ENCODE data around the gene ZNF638.
"Not testable (repeated sequence)": the region's sequence is repeated elsewhere in the genome, so short reads cannot be mapped to it uniquely, and the experiment has no call there.

ZNF638 gene

DNA sequence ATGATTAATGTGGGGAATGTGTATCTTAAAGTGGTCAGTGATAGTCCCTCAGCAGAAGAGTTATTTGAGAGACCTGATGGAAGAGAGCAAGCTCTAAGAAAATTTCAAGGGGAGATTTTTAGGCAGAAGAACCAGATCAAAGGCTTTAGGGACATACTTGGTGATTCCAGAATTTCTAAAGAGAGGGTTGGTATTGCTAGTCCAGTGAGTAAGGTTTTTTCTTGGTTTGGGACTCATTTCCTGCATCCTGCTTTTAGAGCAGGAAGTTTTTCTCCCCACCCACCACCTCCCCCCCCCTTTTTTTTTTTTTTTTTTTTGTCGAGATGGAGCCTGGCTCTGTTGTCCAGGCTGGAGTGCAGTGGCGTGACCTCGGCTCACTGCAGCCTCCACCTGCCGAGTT is 79.1 kb downstream of the ZNF638 start:
- H3K9me3 ChIP-seq = no peaks in the 10 kb centered on the region
- H3K27me3 ChIP-seq = no peaks in the 10 kb centered on the region
- H3K4me1 ChIP-seq = no peaks in the 10 kb centered on the region
- H3K4me3 ChIP-seq = no peak overlapping the region
- no peak overlapping the region for H3K27ac ChIP-seq
- TF ChIP-seq, protein P1, sequence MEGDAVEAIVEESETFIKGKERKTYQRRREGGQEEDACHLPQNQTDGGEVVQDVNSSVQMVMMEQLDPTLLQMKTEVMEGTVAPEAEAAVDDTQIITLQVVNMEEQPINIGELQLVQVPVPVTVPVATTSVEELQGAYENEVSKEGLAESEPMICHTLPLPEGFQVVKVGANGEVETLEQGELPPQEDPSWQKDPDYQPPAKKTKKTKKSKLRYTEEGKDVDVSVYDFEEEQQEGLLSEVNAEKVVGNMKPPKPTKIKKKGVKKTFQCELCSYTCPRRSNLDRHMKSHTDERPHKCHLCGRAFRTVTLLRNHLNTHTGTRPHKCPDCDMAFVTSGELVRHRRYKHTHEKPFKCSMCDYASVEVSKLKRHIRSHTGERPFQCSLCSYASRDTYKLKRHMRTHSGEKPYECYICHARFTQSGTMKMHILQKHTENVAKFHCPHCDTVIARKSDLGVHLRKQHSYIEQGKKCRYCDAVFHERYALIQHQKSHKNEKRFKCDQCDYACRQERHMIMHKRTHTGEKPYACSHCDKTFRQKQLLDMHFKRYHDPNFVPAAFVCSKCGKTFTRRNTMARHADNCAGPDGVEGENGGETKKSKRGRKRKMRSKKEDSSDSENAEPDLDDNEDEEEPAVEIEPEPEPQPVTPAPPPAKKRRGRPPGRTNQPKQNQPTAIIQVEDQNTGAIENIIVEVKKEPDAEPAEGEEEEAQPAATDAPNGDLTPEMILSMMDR (IDR thresholded peaks at IDR 0.05) = no peak
- intact Hi-C loops (cut with DNase I; ENCODE audit: low total_unique reads) = no loop called here
- no peak for DNase-seq
- H3K36me3 ChIP-seq = peaks cover 27 to 43% (median 30%) of the 10 kb centered on the region in 3 donors

DNA sequence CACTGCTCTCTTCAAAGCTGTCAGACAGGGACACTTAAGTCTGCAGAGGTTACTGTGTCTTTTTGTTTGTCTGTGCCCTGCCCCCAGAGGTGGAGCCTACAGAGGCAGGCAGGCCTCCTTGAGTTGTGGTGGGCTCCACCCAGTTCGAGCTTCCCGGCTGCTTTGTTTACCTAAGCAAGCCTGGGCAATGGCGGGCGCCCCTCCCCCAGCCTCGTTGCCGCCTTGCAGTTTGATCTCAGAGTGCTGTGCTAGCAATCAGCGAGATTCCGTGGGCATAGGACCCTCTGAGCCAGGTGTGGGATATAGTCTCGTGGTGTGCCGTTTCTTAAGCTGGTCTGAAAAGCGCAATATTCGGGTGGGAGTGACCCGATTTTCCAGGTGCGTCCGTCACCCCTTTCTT is 85.3 kb downstream of the ZNF638 start:
- DNase-seq; H3K9me3 ChIP-seq; H3K4me3 ChIP-seq; H3K27me3 ChIP-seq; H3K4me1 ChIP-seq; H3K27ac ChIP-seq; intact Hi-C loops (cut with DNase I; ENCODE audit: low total_unique reads); H3K36me3 ChIP-seq: not testable (repeated sequence)

DNA sequence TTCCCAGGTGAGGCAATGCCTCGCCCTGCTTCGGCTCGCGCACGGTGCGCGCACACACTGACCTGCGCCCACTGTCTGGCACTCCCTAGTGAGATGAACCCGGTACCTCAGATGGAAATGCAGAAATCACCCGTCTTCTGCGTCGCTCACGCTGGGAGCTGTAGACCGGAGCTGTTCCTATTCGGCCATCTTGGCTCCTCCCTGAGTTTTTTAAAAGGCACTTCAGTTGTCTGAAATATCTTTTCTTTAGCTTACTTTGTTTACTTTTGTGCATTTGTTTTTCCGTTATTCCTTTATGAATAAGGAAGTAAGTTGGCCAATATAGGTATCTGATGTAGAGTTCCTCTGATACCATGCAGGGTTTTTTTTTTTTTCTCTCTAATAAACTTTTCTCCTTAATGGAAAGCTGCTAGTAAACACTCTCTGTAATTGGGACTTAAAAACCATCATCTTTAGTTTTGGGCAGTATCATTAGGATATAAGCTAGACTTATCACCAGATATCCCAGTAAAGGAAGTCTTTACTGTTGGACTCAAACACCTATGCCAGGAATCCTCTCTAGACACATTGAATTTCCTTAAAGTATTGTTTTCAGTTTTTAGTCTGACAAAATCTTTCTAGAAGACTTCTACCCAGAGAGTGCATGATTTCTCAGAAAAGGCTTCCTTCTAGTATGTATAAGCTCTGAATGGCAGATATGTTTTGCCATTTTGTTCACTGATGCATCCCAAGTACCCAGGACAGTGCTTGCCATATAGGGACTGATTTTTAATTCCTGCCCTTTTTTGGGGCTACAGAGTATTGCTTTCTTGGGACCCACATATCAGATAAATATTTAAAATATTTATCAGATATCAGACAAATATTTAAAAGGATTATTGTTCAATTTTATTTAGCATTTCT is 86.0 kb downstream of the ZNF638 start:
- H3K9me3 ChIP-seq = no peaks in the 10 kb centered on the region
- H3K4me3 ChIP-seq = no peak overlapping the region
- H3K27me3 ChIP-seq = no peaks in the 10 kb centered on the region
- H3K36me3 ChIP-seq = peaks cover 0 to 3% (median 2%) of the 10 kb centered on the region in 3 donors
- TF ChIP-seq, protein P1 (IDR thresholded peaks at IDR 0.05) = no peak
- no peak overlapping the region for H3K27ac ChIP-seq
- intact Hi-C loops (cut with DNase I; ENCODE audit: low total_unique reads) = no loop called here
- DNase-seq = no peak
- H3K4me1 ChIP-seq = peaks cover 0 to 5% (median 0%) of the 10 kb centered on the region in 4 donors

DNA sequence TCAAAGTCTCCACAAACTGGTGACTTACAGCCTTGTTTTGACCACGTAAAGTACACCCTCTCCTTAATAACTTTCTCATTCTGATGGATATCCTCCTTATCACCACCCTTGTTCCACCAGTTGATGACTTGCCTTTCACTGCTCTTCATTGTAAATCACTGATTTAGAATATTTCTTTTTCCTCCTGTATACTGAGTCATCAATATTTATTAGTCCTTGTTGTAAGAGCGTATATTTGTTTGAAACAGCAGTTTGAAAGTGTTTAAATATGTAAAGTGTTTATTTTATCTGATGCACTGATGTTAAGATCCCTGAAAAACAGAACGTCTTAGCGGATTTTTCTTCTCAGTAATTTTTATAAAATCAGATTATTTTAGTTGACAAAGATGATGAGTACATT is 87.6 kb downstream of the ZNF638 start:
- TF ChIP-seq, protein P1 (IDR thresholded peaks at IDR 0.05) = no peak
- intact Hi-C loops (cut with DNase I; ENCODE audit: low total_unique reads) = no loop called here

DNA sequence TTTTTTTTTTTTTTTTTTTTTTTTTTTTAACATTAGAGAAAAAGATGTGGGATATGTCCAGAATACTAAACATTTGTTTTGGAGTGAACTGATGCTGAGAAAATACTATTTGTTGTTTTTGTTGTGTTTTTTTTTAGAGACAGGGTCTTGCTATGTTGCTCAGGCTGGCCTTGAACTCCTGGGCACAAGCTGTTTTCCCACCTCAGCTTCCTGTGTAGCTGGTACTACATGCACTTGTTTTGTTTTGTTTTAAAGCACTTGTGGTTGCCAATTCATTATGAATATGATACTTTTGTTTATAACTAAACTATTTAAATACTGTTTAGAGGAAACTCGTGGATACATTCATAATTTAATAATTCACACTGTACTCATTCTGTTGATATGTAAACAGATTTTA is 88.4 kb downstream of the ZNF638 start:
- H3K27ac ChIP-seq = no peak overlapping the region
- TF ChIP-seq, protein P1 (IDR thresholded peaks at IDR 0.05) = no peak
- intact Hi-C loops (cut with DNase I; ENCODE audit: low total_unique reads) = no loop called here
- peaks cover 0 to 5% (median 0%) of the 10 kb centered on the region in 4 donors for H3K4me1 ChIP-seq
- H3K9me3 ChIP-seq = no peaks in the 10 kb centered on the region
- no peaks in the 10 kb centered on the region for H3K27me3 ChIP-seq
- H3K4me3 ChIP-seq = no peak overlapping the region
- H3K36me3 ChIP-seq = peaks cover 16 to 26% (median 18%) of the 10 kb centered on the region in 3 donors
- no peak for DNase-seq

More for the DNA sequence above, 87.6 kb downstream of the ZNF638 start:
- no peak overlapping the region for H3K4me3 ChIP-seq
- H3K36me3 ChIP-seq = peaks cover 13 to 18% (median 18%) of the 10 kb centered on the region in 3 donors
- DNase-seq = no peak
- no peaks in the 10 kb centered on the region for H3K27me3 ChIP-seq
- H3K9me3 ChIP-seq = no peaks in the 10 kb centered on the region
- H3K4me1 ChIP-seq = peaks cover 0 to 5% (median 0%) of the 10 kb centered on the region in 4 donors
- no peak overlapping the region for H3K27ac ChIP-seq

DNA sequence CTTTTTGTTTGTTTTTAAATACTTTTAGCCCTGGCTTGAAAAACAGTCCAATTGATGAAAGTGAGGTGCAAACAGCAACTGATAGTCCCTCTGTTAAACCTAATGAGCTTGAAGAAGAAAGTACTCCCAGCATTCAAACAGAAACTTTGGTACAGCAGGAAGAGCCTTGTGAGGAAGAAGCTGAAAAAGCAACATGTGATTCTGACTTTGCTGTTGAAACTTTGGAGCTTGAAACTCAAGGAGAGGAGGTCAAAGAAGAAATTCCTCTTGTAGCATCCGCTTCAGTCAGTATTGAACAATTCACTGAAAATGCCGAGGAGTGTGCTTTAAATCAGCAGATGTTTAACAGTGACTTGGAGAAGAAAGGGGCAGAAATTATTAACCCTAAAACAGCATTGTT is 91.2 kb downstream of the ZNF638 start:
- intact Hi-C loops (cut with DNase I; ENCODE audit: low total_unique reads) = no loop called here
- H3K27ac ChIP-seq = no peak overlapping the region
- peaks cover 40 to 51% (median 44%) of the 10 kb centered on the region in 3 donors for H3K36me3 ChIP-seq
- H3K9me3 ChIP-seq = no peaks in the 10 kb centered on the region
- TF ChIP-seq, protein P1 (IDR thresholded peaks at IDR 0.05) = no peak
- no peak overlapping the region for H3K4me3 ChIP-seq
- no peak for DNase-seq
- H3K27me3 ChIP-seq = no peaks in the 10 kb centered on the region
- H3K4me1 ChIP-seq = peaks cover 0 to 5% (median 0%) of the 10 kb centered on the region in 4 donors
